Stimulated activated CD8-positive, alpha-beta memory T cell treated with anti-CD3 and anti-CD28 coated beads, Interleukin-4, amount 100 ng/mL, for 4 hours (primary cell): ENCODE data around the gene HNRNPAB.

Source experiments
- DNase-seq, 2 donors: peaks; one replicate each; pipeline ENCODE4 v3.0.0-alpha.2; 2020; ENCODE audit warnings: low read depth in 2 of 2, low spot score in 1 of 2

HNRNPAB gene

DNA sequence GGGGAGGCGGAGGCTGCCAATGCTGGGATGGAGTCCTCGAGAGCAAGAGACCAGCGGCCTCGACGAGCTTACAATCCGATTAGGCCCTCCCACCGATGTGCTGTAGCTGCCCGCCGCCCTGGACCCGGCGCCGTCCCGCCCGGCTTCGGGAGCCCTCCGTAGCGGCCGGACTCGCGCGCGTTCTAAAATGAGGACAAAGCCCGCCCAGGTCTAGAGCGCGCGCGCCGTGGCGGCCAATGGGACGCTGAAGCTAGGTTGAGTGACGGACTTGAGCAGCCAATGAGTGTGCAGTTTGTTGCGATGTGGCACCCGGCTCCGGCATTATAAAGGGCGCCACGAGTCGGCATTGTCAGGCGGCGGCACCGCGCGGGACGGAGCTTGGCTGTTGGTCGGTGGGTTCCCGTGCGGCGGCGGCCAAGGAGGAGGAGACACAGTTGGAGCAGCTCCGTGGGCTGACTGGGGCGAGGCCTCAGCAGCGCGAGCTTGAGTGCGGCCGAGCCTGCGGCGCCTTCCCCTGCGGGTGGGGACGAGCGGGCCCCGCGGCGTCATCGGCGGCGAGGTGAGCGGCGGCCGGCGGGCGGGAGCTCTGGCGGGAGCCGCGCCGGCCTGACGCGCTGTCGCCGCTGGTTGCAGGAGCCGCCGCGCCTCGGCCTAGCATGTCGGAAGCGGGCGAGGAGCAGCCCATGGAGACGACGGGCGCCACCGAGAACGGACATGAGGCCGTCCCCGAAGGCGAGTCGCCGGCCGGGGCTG lies at the start of gene HNRNPAB:
Gene HNRNPAB (plus strand): TSS at position 352 of the 753 bp plus-strand sequence. CDS start 305 bp downstream, at position 657.
- peak; percentile 91 for DNase-seq

- no peak for DNase-seq
These were observed 49.3 kb upstream of the HNRNPAB start for GRCh38 chr5:178155065-178155464.

DNA sequence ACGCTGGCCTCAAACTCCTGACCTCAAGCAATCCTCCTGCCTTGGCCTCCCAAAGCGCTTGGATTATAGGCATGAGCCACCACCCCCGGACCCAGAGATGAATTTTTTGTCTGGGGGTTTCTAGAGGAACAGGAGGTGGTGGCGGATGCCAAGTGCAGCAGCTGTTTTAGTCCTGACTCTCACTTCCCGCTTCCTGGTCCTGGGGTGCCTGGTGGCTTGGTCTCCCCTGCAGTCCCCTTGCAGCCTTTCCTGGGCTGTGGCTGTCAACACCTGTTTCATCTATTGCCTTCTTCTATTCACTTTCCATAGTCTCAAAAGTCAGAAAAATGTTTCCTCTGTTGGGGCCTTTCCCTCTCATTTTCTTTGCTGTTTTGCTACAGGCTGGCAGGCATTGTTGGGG lies 44.2 kb upstream of the HNRNPAB start:
- no peak for DNase-seq

- DNase-seq: no peak
These were observed 41.9 kb upstream of the HNRNPAB start for GRCh38 chr5:178162481-178162880.

DNA sequence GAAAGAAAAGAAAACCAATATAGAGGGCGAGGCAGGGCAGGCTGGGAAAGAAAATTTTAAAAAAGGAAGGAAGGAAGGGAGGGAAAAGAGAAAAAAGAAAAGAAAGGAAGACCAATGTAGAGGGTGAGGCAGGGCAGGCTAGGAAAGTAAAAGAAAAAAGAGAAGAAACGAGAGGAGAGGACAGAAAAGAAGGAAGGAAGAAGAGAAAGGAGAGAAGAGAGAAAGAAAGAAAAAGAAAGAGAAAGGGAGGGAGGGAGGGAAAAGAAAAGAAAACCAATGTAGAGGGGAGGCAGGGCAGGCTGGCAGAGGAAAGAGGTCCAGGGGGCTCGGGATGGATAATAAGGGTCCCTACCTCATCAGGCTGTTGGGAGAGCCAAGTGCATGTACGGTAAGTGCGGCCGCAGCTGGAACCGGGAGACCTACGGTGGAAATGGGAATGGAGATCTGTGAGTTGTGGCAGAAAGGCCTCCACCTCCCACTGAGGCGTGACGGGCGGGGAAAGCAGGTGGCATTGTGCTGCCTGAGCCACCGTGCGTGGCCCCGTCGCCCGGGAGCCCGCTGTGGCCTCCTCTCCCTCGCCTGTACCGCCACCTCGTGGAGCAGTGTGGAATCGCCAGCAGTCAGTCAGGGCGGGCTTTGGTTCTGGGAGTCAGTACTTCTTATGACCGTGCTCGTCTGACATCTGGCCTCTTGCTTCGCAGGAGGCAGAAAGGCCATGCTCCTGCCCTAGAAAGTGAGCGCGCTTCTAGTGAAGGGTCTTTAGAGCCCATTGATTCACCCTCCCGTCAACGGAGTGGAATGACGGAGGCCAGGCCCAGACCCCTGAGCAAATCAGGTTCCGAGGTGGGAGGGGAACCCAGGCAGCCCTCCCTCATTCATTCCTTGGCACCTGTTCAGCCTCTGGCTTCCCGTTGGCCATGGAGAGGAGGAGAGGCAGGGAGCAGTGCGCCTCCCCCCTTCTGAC lies 40.3 kb upstream of the HNRNPAB start:
- DNase-seq: peak; percentile 74 to 95

- no peak for DNase-seq
These were observed 38.8 kb upstream of the HNRNPAB start for GRCh38 chr5:178165581-178165980.

DNA sequence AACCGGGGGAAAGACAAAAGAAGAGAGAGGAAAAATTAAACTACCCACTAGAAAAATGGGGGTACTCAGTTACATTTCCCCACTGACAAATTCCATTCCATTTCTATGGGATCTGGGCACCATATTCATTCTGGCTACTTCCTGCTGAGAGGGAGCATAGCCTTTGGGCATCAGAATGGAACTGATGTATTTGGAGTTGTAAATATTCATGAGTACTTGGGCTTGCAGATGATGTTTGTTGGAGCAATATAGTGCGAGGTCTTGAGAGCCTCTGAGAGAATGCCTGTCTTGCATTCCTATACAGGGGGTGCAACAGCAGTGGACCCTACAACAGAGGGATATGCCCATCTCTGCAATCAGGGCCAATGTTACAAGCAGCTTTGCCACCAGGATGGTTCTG lies 33.9 kb upstream of the HNRNPAB start:
- DNase-seq: no peak

- DNase-seq: no peak
These were observed 29.9 kb upstream of the HNRNPAB start for GRCh38 chr5:178174456-178174855.

DNA sequence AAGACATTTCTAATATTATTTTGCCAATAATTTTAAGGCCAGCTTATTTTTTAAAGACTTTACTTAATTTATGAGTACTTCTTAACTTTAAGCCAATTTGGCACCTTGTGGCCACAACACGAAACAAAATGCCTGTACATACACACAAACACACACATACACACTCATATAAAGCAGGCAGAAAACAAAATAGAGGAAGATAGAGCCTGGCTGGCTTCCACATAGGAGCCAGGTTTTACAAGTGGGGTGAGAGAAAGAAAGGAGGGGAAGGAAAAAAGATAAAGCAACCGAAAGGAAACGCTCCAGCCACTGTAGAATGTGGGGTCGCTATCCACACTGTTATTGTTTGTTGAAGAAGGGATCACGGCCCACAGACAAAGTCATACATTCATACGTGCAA lies 27.5 kb upstream of the HNRNPAB start:
- DNase-seq: no peak

- DNase-seq: no peak
These were observed 26.8 kb upstream of the HNRNPAB start for GRCh38 chr5:178177569-178177968.

- DNase-seq: no peak
These were observed 24.0 kb upstream of the HNRNPAB start for GRCh38 chr5:178180141-178180863.

DNA sequence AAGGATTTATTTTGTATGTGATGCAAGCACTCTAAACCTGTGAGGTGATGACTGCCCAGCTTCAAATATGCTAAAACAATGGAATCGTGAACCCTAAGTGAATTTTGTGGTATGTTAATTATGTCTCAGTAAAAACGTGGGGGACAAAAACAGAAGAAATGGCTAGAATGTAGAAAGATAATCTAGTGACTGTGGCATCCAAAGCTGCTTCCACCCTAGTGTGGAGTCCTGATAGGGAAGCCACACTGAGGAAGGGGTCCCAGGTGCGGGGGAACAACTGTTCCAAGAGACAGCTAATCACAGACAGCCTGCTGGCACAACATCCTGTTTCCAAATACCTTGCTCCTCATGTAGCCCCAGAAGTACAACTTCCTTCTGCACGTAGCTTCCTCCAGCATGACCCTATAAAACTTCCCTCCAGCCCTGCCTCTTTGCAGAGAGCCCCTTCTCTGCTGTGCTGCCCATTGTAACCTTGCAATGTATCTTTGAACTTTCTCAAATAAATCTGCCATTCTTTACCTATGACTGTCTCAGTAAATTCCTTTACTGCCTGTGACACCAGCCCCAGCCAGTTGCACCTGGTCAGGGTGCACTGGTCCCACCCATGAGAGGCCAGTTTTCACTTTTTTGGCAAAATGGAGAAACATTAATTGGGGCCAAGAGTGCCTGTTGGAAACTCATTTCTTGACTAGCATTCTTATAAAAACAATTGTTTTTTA lies 22.0 kb upstream of the HNRNPAB start:
- DNase-seq: no peak

DNA sequence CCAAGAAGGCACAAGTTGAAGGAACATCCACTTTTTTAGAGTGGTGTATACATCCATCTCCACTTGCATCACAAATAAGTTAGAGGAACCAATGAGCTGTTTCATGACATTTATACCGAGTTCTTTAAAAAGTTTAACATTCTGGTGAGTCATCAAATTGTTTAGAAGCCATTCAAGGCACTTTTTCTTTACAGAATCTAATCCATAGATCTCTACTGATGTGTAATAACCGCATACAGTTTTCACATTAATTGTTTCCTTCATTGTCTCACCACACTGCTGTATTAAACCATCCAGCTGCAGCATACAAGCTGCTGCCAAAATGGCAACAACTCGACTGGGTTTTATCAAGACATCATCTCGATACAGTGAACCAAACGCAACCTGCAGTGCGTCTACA lies 17.9 kb upstream of the HNRNPAB start:
- no peak for DNase-seq

GRCh38 chr5:178187014-178187413 lies 17.3 kb upstream of the HNRNPAB start, which contains the start of gene GMCL2:
TSS of gene GMCL2 (minus strand) at chr5:178187371. CDS start at chr5:178187299, 72 bp downstream.
- DNase-seq: no peak

- DNase-seq: no peak
These were observed 14.9 kb upstream of the HNRNPAB start for GRCh38 chr5:178189433-178189832.

DNA sequence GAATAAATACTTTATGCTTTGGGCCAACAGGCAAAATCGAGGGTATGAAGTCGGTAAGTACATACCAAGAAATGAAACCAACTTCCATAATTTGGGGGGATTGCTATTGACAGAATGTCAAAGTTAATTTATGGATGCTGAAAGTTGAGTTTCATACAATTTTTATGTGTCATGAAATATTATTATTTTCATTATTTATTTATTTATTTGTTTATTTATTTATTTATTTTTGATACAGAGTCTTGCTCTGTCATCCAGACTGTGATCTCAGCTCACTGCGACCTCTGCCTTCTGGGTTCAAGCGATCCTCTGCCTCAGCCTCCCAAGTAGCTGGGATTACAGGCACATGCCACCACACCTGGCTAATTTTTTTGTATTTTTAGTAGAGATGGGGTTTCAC lies 12.7 kb upstream of the HNRNPAB start:
- DNase-seq: no peak

DNA sequence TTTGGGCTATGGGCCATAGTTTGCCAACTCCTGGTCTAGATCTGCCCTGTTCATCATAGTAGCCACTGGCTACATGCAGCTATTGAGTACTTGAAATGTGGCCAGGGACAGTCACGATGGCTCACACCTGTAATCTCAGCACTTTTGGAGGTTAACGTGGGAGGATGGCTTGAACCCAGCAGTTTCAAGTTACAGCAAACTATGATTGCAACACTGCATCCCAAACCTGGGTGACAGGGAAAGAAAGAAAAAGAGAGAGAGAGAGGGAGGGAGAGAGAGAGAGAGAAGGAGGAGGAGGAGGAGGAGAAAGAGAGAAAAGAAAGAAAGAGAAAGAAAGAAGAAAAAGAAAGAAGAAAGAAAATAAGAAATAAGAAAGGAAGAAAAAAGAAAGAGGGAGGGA lies 12.1 kb upstream of the HNRNPAB start:
- no peak for DNase-seq

DNA sequence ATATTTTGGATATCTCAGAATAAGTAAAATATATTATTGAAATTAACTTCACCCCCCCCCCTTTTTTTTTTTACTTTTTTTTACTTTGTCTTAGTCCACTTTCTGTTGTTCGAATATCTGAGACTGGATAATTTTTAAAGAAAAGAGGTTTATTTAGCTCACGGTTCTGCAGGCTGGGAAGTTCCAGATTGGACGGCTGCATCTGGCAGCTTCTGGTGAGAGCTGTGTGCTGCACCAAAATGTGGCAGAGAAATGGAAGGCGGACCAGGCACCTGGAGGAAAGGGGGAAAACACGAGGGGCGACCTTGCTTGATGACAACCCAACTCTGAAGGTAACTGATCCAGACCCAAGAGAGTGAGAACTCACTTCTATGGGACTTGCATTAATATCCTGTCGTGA lies 11.5 kb upstream of the HNRNPAB start:
- no peak for DNase-seq

DNA sequence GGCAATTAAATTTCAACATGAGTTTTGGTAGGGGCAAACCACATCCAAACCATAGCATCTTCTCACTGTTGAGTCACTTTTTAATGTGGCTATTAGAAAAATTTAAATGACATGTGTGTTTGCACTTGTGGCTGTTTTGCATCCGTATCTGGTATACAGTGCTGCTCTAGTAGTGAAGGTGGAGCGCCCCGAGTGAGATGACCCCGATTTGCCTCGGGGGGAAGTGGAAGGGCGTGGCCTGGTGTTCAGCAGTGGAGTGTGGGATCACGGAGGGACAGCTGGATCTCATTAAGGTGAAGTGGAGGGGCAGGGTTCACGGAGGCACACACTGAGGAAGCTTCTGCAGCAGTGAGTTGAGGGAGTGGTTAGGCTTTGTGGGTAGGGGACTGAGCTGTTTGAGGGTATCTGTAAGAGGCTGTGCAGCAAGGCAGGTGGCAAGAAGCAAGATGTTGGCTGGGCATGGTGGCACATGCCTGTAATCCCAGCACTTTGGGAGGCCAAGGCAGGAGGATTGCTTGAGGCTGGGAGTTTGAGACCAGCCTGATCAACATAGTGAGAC lies 11.0 kb upstream of the HNRNPAB start:
- DNase-seq: no peak

DNA sequence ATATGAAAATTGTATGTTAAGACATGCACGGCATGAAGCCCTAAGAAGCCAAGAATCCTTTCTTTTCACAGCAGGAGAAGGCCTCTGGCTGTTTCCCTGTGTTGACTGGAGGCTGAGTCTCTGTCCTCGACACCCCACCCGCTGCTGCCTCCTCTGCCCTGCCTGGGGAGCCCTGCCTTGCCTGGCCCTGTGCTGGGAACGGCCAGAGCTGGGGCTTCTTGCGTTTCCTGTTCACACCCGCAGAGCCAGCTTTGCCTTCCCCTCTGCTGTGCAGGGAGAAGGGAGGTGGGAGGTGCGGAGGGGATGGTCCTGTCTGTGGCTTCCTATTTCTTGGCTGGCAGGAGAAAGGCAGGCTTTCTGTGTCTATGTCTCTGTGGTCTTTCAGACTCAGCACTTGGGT lies 10.3 kb upstream of the HNRNPAB start:
- no peak for DNase-seq
